B cell (primary cell): ENCODE measurements around the gene LDLRAD3. TPM values are rescaled to one million over a fixed set of nuclear protein-coding genes. Genes with fewer than 3 reads are reported as not detected.

Source experiments
- ATAC-seq: fragments of 200-7000 bp; cut with Tn5 transposase; one replicate; pipeline ENCODE4 v1.10.0; 2021; ENCODE audit warnings: low read depth, mild to moderate bottlenecking, moderate number of reproducible peaks, moderate library complexity
- CTCF ChIA-PET: fragments of 350-600 bp; sonication (Branson Sonifier 250); formaldehyde crosslinking; loops from one replicate; lab custom pipeline; 2021; ENCODE audit warnings: antibody characterized with exemption, inconsistent platforms; lab: Charles Lee
- POLR2A ChIA-PET: fragments of 350-600 bp; sonication (Branson Sonifier 250); formaldehyde crosslinking; loops from one replicate; lab custom pipeline; 2021; ENCODE audit warnings: antibody characterized with exemption; lab: Charles Lee
- DNase-seq: peaks from one replicate; pipeline ENCODE4 v3.0.0; 2013
- H2AFZ ChIP-seq: 2 replicates; pipeline ENCODE4 v1.6.1; 2012; ENCODE audit warnings: mild to moderate bottlenecking, low read depth, low read length; ENCODE audit not compliant: insufficient read depth, poor library complexity, severe bottlenecking
- H3K27ac ChIP-seq, 2 donors: 1 replicate in 1 of 2; 2 replicates in 1 of 2; pipeline ENCODE4 v1.5.1; 2012 to 2013; ENCODE audit warnings: low read length in 2 of 2, mild to moderate bottlenecking in 2 of 2, moderate library complexity in 1 of 2
- H3K27me3 ChIP-seq, 4 experiments: fragments of 200-600 bp in 1 of 4; sonication (generic) in 1 of 4; replicated peaks in 1 of 4; 1 replicate in 2 of 4; 2 replicates in 2 of 4; pipeline versions ENCODE4 v1.6.1 to v1.7.0; 2013 to 2016; ENCODE audit warnings: low read length in 3 of 4, mild to moderate bottlenecking in 2 of 4, mixed read lengths in 1 of 4, moderate library complexity in 1 of 4; ENCODE audit not compliant: insufficient read depth in 4 of 4, control insufficient read depth in 3 of 4; ENCODE audit errors: control extremely low read depth in 1 of 4
- H3K36me3 ChIP-seq, 2 experiments: replicated peaks in 1 of 2; 1 replicate in 1 of 2; 2 replicates in 1 of 2; pipeline versions ENCODE4 v1.6.1 to v1.7.1; 2013; ENCODE audit warnings: low read length in 1 of 2; ENCODE audit not compliant: insufficient read depth in 2 of 2, control insufficient read depth in 1 of 2; ENCODE audit errors: control extremely low read depth in 1 of 2, extremely low read depth in 1 of 2
- H3K4me1 ChIP-seq, 2 donors: fragments of 200-600 bp in 1 of 2; sonication (generic) in 1 of 2; 1 replicate in 1 of 2; 2 replicates in 1 of 2; pipeline versions ENCODE4 v1.5.1 to v1.6.1; 2013 to 2017; ENCODE audit warnings: low read length in 2 of 2; ENCODE audit not compliant: control insufficient read depth in 2 of 2, insufficient read depth in 2 of 2
- H3K4me2 ChIP-seq: replicated peaks from 2 replicates; pipeline ENCODE3; 2012; ENCODE audit warnings: mild to moderate bottlenecking, low read depth, low read length; ENCODE audit not compliant: poor library complexity, severe bottlenecking
- H3K4me3 ChIP-seq, 5 experiments: fragments of 200-600 bp in 1 of 5; sonication (generic) in 1 of 5; 1 replicate in 3 of 5; 2 replicates in 2 of 5; pipeline versions ENCODE4 v1.5.1 to v1.7.0; 2011 to 2016; ENCODE audit warnings: low read length in 4 of 5, mild to moderate bottlenecking in 4 of 5, low read depth in 2 of 5, control low read depth in 1 of 5, moderate library complexity in 1 of 5; ENCODE audit not compliant: insufficient read depth in 1 of 5; ENCODE audit errors: control extremely low read depth in 1 of 5, extremely low read depth in 1 of 5
- H3K79me2 ChIP-seq: fragments of 200-600 bp; sonication (generic); one replicate; pipeline ENCODE4 v1.6.0; 2016; ENCODE audit warnings: low read length; ENCODE audit not compliant: control insufficient read depth, insufficient read depth
- H3K9ac ChIP-seq: fragments of 200-600 bp; sonication (generic); 2 replicates; pipeline ENCODE4 v1.6.1; 2017; ENCODE audit warnings: mild to moderate bottlenecking, low read length, moderate library complexity
- H3K9me3 ChIP-seq, 3 donors: one replicate each; pipeline versions ENCODE4 v1.6.1 to v1.7.1; 2013; ENCODE audit warnings: low read length in 2 of 3; ENCODE audit not compliant: control insufficient read depth in 2 of 3, insufficient read depth in 1 of 3; ENCODE audit errors: control extremely low read depth in 1 of 3
- H4K20me1 ChIP-seq: 2 replicates; pipeline ENCODE4 v1.6.0; 2012; ENCODE audit warnings: mild to moderate bottlenecking, low read length; ENCODE audit not compliant: insufficient read depth, control insufficient read depth, poor library complexity, severe bottlenecking
- H3K27ac Mint-ChIP-seq: one replicate; pipeline ENCODE4 v1.8.0; 2021; ENCODE audit warnings: mixed read lengths
- H3K27me3 Mint-ChIP-seq: one replicate; pipeline ENCODE4 v1.8.0; 2021; ENCODE audit warnings: mixed read lengths
- H3K4me1 Mint-ChIP-seq: one replicate; pipeline ENCODE4 v1.8.0; 2021; ENCODE audit warnings: mixed read lengths
- H3K4me3 Mint-ChIP-seq: one replicate; pipeline ENCODE4 v1.8.0; 2021; ENCODE audit warnings: mixed read lengths
- H3K9me3 Mint-ChIP-seq: one replicate; pipeline ENCODE4 v1.8.0; 2022; ENCODE audit warnings: mixed read lengths; ENCODE audit not compliant: insufficient read depth
- CTCF ChIP-seq: fragments of 200-600 bp; IDR thresholded peaks from one replicate; pipeline ENCODE4 v1.8.0; 2022; ENCODE audit warnings: antibody characterized with exemption, mild to moderate bottlenecking
- EZH2 ChIP-seq: IDR thresholded peaks from 2 replicates; pipeline ENCODE4 v1.6.1; 2012; ENCODE audit warnings: borderline replicate concordance, low read depth, mild to moderate bottlenecking, moderate library complexity, low read length; ENCODE audit not compliant: insufficient read depth, poor library complexity, severe bottlenecking
- WGBS: methylation state at CpG from one replicate; pipeline ENCODE4 v1.1.5; 2013; ENCODE audit warnings: missing lambda C conversion rate; ENCODE audit not compliant: insufficient coverage; 5-methylcytosine and 5-hydroxymethylcytosine counted together
- intact Hi-C: fragments of 100-400 bp; cut with micrococcal nuclease; formaldehyde crosslinking; loops from one replicate; pipeline ENCODE4 v1.10.0; 2022
- polyA plus RNA-seq: library from polyadenylated mRNA; depleted of rRNA; stranded (reverse); fragments of >200 nt; gene quantifications from 2 replicates; pipeline ENCODE4 v1.2.3, GENCODE V29; 2012
- total RNA-seq, 2 donors: library from RNA; stranded (reverse); fragments of 120-200 nt in 1 of 2; gene quantifications; 1 replicate in 1 of 2; 2 replicates in 1 of 2; pipeline versions ENCODE4 v1.2.3 to v1.2.4, GENCODE V29; 2013 to 2022

The LDLRAD3 gene
- total and polyA plus RNA-seq, 2 donors (not counting 1 experiment from before 2014, with no cell fraction given), result 0.01 TPM; not detected in 1

- ATAC-seq (no peak), DNase-seq (no peak)
- Mint-ChIP-seq H3K27ac (no peak overlapping the region), H3K4me1 (no peaks in the 10 kb centered on the region), H3K27me3 (peaks cover 18% of the 10 kb centered on the region), H3K4me3 (no peak overlapping the region), H3K9me3 (no peaks in the 10 kb centered on the region)
- no peaks in the 10 kb centered on the region for H4K20me1 ChIP-seq
- ChIA-PET CTCF (no interaction called here), POLR2A (no interaction called here)
- H3K4me1 ChIP-seq, result no peaks in the 10 kb centered on the region
- no peaks in the 10 kb centered on the region for H3K9me3 ChIP-seq
- H3K79me2 ChIP-seq, result no peaks in the 10 kb centered on the region
- H3K27me3 ChIP-seq, result peaks cover 0 to 1% (median 0%) of the 10 kb centered on the region in 4 experiments
- H3K36me3 ChIP-seq, result no peaks in the 10 kb centered on the region
- H3K4me2 ChIP-seq, result no peak overlapping the region
- H3K4me3 ChIP-seq, result no peak overlapping the region
- intact Hi-C loops, result no loop called here
- H2AFZ ChIP-seq, result no peak overlapping the region
- TF ChIP-seq EZH2, result no peak
- H3K27ac ChIP-seq, result no peak overlapping the region
- no peak overlapping the region for H3K9ac ChIP-seq
- 92% methylated on average over 2 of the region's 2 CpGs for WGBS
These were observed 46.3 kb downstream of the LDLRAD3 start for GRCh38 chr11:35990170-35990569.

GRCh38 chr11:35990816-35991215 lies 47.0 kb downstream of the LDLRAD3 start:
- H3K9me3 Mint-ChIP-seq, result no peaks in the 10 kb centered on the region
- Histone ChIP-seq H3K27ac (no peak overlapping the region), H3K4me3 (no peak overlapping the region), H3K9me3 (no peaks in the 10 kb centered on the region), H3K4me2 (no peak overlapping the region), H3K36me3 (no peaks in the 10 kb centered on the region), H3K79me2 (no peaks in the 10 kb centered on the region), H3K27me3 (no peaks in the 10 kb centered on the region), H4K20me1 (no peaks in the 10 kb centered on the region), H3K4me1 (no peaks in the 10 kb centered on the region), H2AFZ (no peak overlapping the region), H3K9ac (no peak overlapping the region)
- WGBS, result no CpG with 5 or more reads among the region's 3 CpGs
- no peak overlapping the region for H3K4me3 Mint-ChIP-seq
- H3K27ac Mint-ChIP-seq, result no peak overlapping the region
- intact Hi-C loops, result no loop called here
- H3K4me1 Mint-ChIP-seq, result no peaks in the 10 kb centered on the region
- TF ChIP-seq CTCF (no peak), EZH2 (no peak)
- H3K27me3 Mint-ChIP-seq, result peaks cover 18% of the 10 kb centered on the region
- CTCF ChIA-PET, result no interaction called here
- no peak for ATAC-seq
- POLR2A ChIA-PET, result no interaction called here
- no peak for DNase-seq
